K562 (cell line): ENCODE data around the gene DENND2C. TPM values are rescaled to one million over a fixed set of nuclear protein-coding genes. Genes with fewer than 3 reads are reported as not detected.

Experiments used
- ATAC-seq: fragments of 200-7000 bp; cut with Tn5 transposase; 3 replicates; pipeline ENCODE4 v1.9.1; 2020; ENCODE audit warnings: moderate library complexity
- BruUV-seq: library from RNA; stranded (reverse); fragments of 400-500 nt; replicated peaks from 2 replicates; lab custom pipeline; 2021; lab: Mats Ljungman, UMichigan
- CTCF ChIA-PET: fragments of 300-600 bp; formaldehyde crosslinking; extraction: SDS; loops from one replicate; lab custom pipeline; 2021; ENCODE audit warnings: low intra/inter-chr PET ratio; lab: Yijun Ruan, JAX
- POLR2A ChIA-PET: fragments of 300-600, 350-650 bp; sonication (Branson Sonifier 250); formaldehyde crosslinking; extraction: SDS; loops from one replicate; lab custom pipeline; 2021; ENCODE audit warnings: antibody characterized with exemption, inconsistent platforms; lab: Yijun Ruan, JAX
- DNase-seq, 4 experiments: peaks; one replicate each; pipeline versions ENCODE4 v3.0.0 to v3.0.0-alpha.2; 2011 to 2018; ENCODE audit warnings: low spot score in 3 of 4, mixed read lengths in 3 of 4; ENCODE audit errors: extremely low read depth in 1 of 4
- FAIRE-seq: peaks from 2 replicates; lab custom pipeline; 2011; peaks lifted over from hg19 to GRCh38; lab: Jason Lieb, UNC
- H2AFZ ChIP-seq: 2 replicates; pipeline ENCODE4 v1.6.0; 2011; ENCODE audit warnings: low read depth, low read length, control low read depth, inconsistent platforms
- H3K27ac ChIP-seq: fragments of 200-600 bp; 3 replicates; pipeline ENCODE4 v1.8.0; 2011; ENCODE audit warnings: low read depth, mild to moderate bottlenecking, control low read depth, inconsistent platforms, low read length, moderate library complexity, mixed read lengths; ENCODE audit errors: extremely low read depth
- H3K27me3 ChIP-seq, 2 experiments: fragments of 300-600 bp in 1 of 2; 2 replicates in 1 of 2; 3 replicates in 1 of 2; pipeline versions ENCODE4 v1.6.0 to v1.8.0; 2011; ENCODE audit warnings: inconsistent platforms in 2 of 2, low read length in 2 of 2, mild to moderate bottlenecking in 1 of 2, mixed read lengths in 1 of 2, moderate library complexity in 1 of 2; ENCODE audit not compliant: control insufficient read depth in 2 of 2, insufficient read depth in 2 of 2
- H3K36me3 ChIP-seq: fragments of 300-600 bp; 3 replicates; pipeline ENCODE4 v1.8.0; 2011; ENCODE audit warnings: mild to moderate bottlenecking, low read length, inconsistent platforms; ENCODE audit not compliant: control insufficient read depth, insufficient read depth
- H3K4me1 ChIP-seq, 2 experiments: fragments of 200-600 bp in 1 of 2; replicated peaks in 1 of 2; 2 replicates in 1 of 2; 3 replicates in 1 of 2; pipeline versions ENCODE4 v1.5.1 to v1.8.0; 2011; ENCODE audit warnings: inconsistent platforms in 2 of 2, low read length in 2 of 2, mild to moderate bottlenecking in 1 of 2, mixed read lengths in 1 of 2, moderate library complexity in 1 of 2; ENCODE audit not compliant: control insufficient read depth in 2 of 2, insufficient read depth in 2 of 2
- H3K4me2 ChIP-seq: 2 replicates; pipeline ENCODE4 v1.6.1; 2011; ENCODE audit warnings: low read length, control low read depth, inconsistent platforms, mixed read lengths; ENCODE audit not compliant: insufficient read depth
- H3K4me3 ChIP-seq: fragments of 200-600 bp; sonication (generic), shearing (Covaris generic); 2 replicates; pipeline ENCODE4 v1.5.1; 2016; ENCODE audit warnings: control low read depth, inconsistent platforms
- H3K79me2 ChIP-seq: fragments of 200-600 bp; 3 replicates; pipeline ENCODE4 v1.8.0; 2011; ENCODE audit warnings: low read length, inconsistent platforms; ENCODE audit not compliant: control insufficient read depth, insufficient read depth
- H3K9ac ChIP-seq, 2 experiments: 2 replicates each; pipeline versions ENCODE4 v1.6.0 to v1.6.1; 2011; ENCODE audit warnings: low read depth in 2 of 2, low read length in 2 of 2, control low read depth in 1 of 2, inconsistent platforms in 1 of 2, mild to moderate bottlenecking in 1 of 2, mixed read lengths in 1 of 2; ENCODE audit not compliant: insufficient read depth in 1 of 2
- H3K9me1 ChIP-seq: one replicate; pipeline ENCODE4 v1.6.0; 2011; ENCODE audit warnings: inconsistent platforms, mild to moderate bottlenecking, low read length, moderate library complexity; ENCODE audit not compliant: control insufficient read depth, insufficient read depth
- H3K9me3 ChIP-seq: replicated peaks from 2 replicates; pipeline ENCODE4 v1.5.1; 2011; ENCODE audit warnings: low read depth, low read length, inconsistent platforms; ENCODE audit not compliant: control insufficient read depth, insufficient read depth
- H4K20me1 ChIP-seq: replicated peaks from 2 replicates; pipeline ENCODE4 v1.6.1; 2011; ENCODE audit warnings: low read length, inconsistent platforms, mixed read lengths; ENCODE audit not compliant: control insufficient read depth, insufficient read depth
- WGBS: fragments of 100-300 bp; shearing (Covaris generic); methylation state at CpG from one replicate; pipeline ENCODE4 v1.1.6; 2016; ENCODE audit warnings: low coverage, mixed read lengths; ENCODE audit not compliant: insufficient coverage; ENCODE audit errors: missing lambda C conversion rate; 5-methylcytosine and 5-hydroxymethylcytosine counted together
- in situ Hi-C: fragments of 300-500 bp; cut with MboI; formaldehyde crosslinking; loops from 4 replicates; pipeline ENCODE4 v1.15.0; 2018; ENCODE audit warnings: inconsistent platforms, mixed read lengths
- intact Hi-C: fragments of 100-400 bp; cut with micrococcal nuclease; formaldehyde crosslinking; loops from 2 replicates; pipeline ENCODE4 v1.14.2; 2022
- polyA plus RNA-seq, 8 experiments: library from polyadenylated mRNA; depleted of rRNA in 4 of 8; stranded (reverse) in 5 of 8; unstranded in 3 of 8; fragments of >200 nt; fragmentation: Nextera tagmentation in 2 of 8; fragmentation: Illumina TruSeq in 1 of 8; extraction: Ambion mirVana in 2 of 8; extraction: Trizol in 1 of 8; gene quantifications; 2 replicates each; pipeline versions ENCODE4 v1.2.1 to v1.2.3, GENCODE V29; 2011 to 2014; ENCODE audit warnings: inconsistent platforms in 1 of 8, missing spikeins in 1 of 8
- total RNA-seq, 7 experiments: library from RNA; depleted of rRNA in 6 of 7; stranded (reverse); fragments of >200 nt in 6 of 7; fragmentation: Illumina TruSeq in 2 of 7; extraction: Trizol in 2 of 7; gene quantifications; 2 replicates each; pipeline versions ENCODE4 v1.2.1 to v1.2.3, GENCODE V29; 2011 to 2021; ENCODE audit warnings: low replicate concordance in 1 of 7
- TF ChIP-seq, protein P1 (sequence below), 3 experiments: fragments of 200-800 bp in 1 of 3; fragments of 250-450 bp in 1 of 3; fragments of 450-650 bp in 1 of 3; sonication (Bioruptor Pico) in 1 of 3; sonication (Bioruptor generic) in 1 of 3; formaldehyde crosslinking in 1 of 3; IDR thresholded peaks; 2 replicates each; pipeline versions ENCODE4 v1.6.1 to v1.8.0; 2016 to 2022; ENCODE audit warnings: mild to moderate bottlenecking in 2 of 3, missing genetic modification characterization in 2 of 3, missing compliant biosample characterization in 1 of 3, moderate library complexity in 1 of 3
- TF ChIP-seq, protein P2 (sequence below), 2 experiments: fragments of 450-650 bp; IDR thresholded peaks; 2 replicates each; pipeline ENCODE4 v1.6.1; 2016

Gene DENND2C
- total and polyA plus RNA-seq, 9 of the 15 experiments (the other 6 are each of a cell fraction or from before 2014, with no cell fraction given) = 0.03 to 0.25 (median 0.14) TPM

DNA sequence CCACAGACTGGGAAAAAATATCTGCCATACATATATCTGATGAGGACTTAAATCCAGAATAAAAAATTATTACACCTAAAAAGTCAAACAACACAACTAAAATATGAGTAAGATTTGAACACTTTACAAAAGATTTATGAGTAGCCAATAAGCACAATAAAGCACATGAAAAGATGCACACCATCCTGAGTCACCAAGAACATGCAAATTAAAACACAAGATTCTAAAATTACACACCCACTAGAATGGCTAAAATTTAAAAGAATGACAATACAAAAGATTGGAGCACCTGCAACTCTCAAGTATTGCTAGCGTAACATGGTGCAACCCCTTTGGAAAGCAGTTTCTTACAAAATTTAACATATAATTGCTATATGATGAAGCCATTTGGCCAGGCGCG is 30.9 kb downstream of the DENND2C start:
- POLR2A ChIA-PET = interaction anchor here (0.9 kb wide), 1 partner anchor 12 kb away, joined by 5 read pairs; no protein-coding TSS in a partner anchor
- CTCF ChIA-PET = no interaction called here

More for the DNA sequence above, 30.9 kb downstream of the DENND2C start:
- Histone ChIP-seq H3K9me1 (no peaks in the 10 kb centered on the region), H4K20me1 (no peaks in the 10 kb centered on the region), H3K9ac (no peak overlapping the region), H3K27me3 (peaks cover 4 to 9% of the 10 kb centered on the region in 2 experiments; a peak in 3 of 5 replicates), H3K4me1 (no peaks in the 10 kb centered on the region), H3K9me3 (no peaks in the 10 kb centered on the region), H3K4me2 (no peak overlapping the region), H3K79me2 (no peaks in the 10 kb centered on the region), H3K4me3 (no peak overlapping the region), H3K27ac (no peak overlapping the region), H3K36me3 (no peaks in the 10 kb centered on the region), H2AFZ (no peak overlapping the region)
- no peak for ATAC-seq
- no TSS peak for BruUV-seq
- FAIRE-seq = no peak
- intact Hi-C loops (no loop called here), in situ Hi-C loops (no loop called here)
- DNase-seq = no peak
- WGBS = 3% methylated on average over 3 of the region's 3 CpGs
- TF ChIP-seq, protein P1, sequence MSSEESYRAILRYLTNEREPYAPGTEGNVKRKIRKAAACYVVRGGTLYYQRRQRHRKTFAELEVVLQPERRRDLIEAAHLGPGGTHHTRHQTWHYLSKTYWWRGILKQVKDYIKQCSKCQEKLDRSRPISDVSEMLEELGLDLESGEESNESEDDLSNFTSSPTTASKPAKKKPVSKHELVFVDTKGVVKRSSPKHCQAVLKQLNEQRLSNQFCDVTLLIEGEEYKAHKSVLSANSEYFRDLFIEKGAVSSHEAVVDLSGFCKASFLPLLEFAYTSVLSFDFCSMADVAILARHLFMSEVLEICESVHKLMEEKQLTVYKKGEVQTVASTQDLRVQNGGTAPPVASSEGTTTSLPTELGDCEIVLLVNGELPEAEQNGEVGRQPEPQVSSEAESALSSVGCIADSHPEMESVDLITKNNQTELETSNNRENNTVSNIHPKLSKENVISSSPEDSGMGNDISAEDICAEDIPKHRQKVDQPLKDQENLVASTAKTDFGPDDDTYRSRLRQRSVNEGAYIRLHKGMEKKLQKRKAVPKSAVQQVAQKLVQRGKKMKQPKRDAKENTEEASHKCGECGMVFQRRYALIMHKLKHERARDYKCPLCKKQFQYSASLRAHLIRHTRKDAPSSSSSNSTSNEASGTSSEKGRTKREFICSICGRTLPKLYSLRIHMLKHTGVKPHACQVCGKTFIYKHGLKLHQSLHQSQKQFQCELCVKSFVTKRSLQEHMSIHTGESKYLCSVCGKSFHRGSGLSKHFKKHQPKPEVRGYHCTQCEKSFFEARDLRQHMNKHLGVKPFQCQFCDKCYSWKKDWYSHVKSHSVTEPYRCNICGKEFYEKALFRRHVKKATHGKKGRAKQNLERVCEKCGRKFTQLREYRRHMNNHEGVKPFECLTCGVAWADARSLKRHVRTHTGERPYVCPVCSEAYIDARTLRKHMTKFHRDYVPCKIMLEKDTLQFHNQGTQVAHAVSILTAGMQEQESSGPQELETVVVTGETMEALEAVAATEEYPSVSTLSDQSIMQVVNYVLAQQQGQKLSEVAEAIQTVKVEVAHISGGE (CRISPR knock-in tag; IDR thresholded peaks at IDR 0.05) = peak in 1 of 3 experiments; percentile 42; a peak in 1 of 6 replicates
- TF ChIP-seq, protein P2, sequence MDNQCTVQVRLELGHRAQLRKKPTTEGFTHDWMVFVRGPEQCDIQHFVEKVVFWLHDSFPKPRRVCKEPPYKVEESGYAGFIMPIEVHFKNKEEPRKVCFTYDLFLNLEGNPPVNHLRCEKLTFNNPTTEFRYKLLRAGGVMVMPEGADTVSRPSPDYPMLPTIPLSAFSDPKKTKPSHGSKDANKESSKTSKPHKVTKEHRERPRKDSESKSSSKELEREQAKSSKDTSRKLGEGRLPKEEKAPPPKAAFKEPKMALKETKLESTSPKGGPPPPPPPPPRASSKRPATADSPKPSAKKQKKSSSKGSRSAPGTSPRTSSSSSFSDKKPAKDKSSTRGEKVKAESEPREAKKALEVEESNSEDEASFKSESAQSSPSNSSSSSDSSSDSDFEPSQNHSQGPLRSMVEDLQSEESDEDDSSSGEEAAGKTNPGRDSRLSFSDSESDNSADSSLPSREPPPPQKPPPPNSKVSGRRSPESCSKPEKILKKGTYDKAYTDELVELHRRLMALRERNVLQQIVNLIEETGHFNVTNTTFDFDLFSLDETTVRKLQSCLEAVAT (IDR thresholded peaks at IDR 0.05) = no peak
